HepG2 (cell line): ENCODE measurements around the gene DUSP7. TPM values are rescaled to one million over a fixed set of nuclear protein-coding genes. Genes with fewer than 3 reads are reported as not detected.

ENCODE experiments used
- ATAC-seq: fragments of 200-7000 bp; cut with Tn5 transposase; 3 replicates; pipeline ENCODE4 v1.9.1; 2020; ENCODE audit warnings: mild to moderate bottlenecking, moderate library complexity
- BruUV-seq: library from RNA; stranded (reverse); fragments of 400-500 nt; replicated peaks from 2 replicates; lab custom pipeline; 2021; lab: Mats Ljungman, UMichigan
- CTCF ChIA-PET: fragments of 300-600 bp; formaldehyde crosslinking; extraction: SDS; loops from one replicate; lab custom pipeline; 2021; ENCODE audit warnings: low total read pairs, inconsistent platforms, low intra/inter-chr PET ratio; lab: Yijun Ruan, JAX
- POLR2A ChIA-PET: fragments of 350-600 bp; sonication (Branson Sonifier 250); formaldehyde crosslinking; loops from one replicate; lab custom pipeline; 2020; ENCODE audit warnings: antibody characterized with exemption, inconsistent platforms; lab: Yijun Ruan, JAX
- DNase-seq: peaks from one replicate; pipeline ENCODE4 v3.0.0-alpha.2; 2015; ENCODE audit warnings: low spot score
- FAIRE-seq: peaks from 3 replicates; lab custom pipeline; 2011; peaks lifted over from hg19 to GRCh38; lab: Jason Lieb, UNC
- H2AFZ ChIP-seq: one replicate; pipeline ENCODE4 v1.6.1; 2011; ENCODE audit warnings: low read length, inconsistent platforms
- H3K27ac ChIP-seq: fragments of 300-600 bp; 3 replicates; pipeline ENCODE4 v1.8.0; 2011; ENCODE audit warnings: mixed run types, mild to moderate bottlenecking, mixed read lengths, low read length, inconsistent platforms; ENCODE audit not compliant: insufficient read depth; ENCODE audit errors: extremely low read length
- H3K27me3 ChIP-seq, 2 experiments: fragments of 200-600 bp in 1 of 2; 2 replicates in 1 of 2; 3 replicates in 1 of 2; pipeline versions ENCODE4 v1.6.0 to v1.8.0; 2011; ENCODE audit warnings: low read length in 2 of 2, mild to moderate bottlenecking in 2 of 2, moderate library complexity in 2 of 2, inconsistent platforms in 1 of 2; ENCODE audit not compliant: insufficient read depth in 2 of 2, control insufficient read depth in 1 of 2
- H3K36me3 ChIP-seq, 2 experiments: fragments of 200-600 bp in 1 of 2; replicated peaks in 1 of 2; 2 replicates in 1 of 2; 3 replicates in 1 of 2; pipeline versions ENCODE4 v1.5.1 to v1.8.0; 2011; ENCODE audit warnings: low read length in 2 of 2, inconsistent platforms in 1 of 2; ENCODE audit not compliant: insufficient read depth in 2 of 2, control insufficient read depth in 1 of 2
- H3K4me1 ChIP-seq: 2 replicates; pipeline ENCODE4 v1.5.1; 2012; ENCODE audit warnings: low read length, inconsistent platforms; ENCODE audit not compliant: insufficient read depth
- H3K4me2 ChIP-seq: 2 replicates; pipeline ENCODE4 v1.6.0; 2011; ENCODE audit warnings: low read depth, low read length, inconsistent platforms
- H3K4me3 ChIP-seq, 3 experiments: fragments of 200-600 bp in 1 of 3; sonication (generic), shearing (Covaris generic) in 1 of 3; replicated peaks in 1 of 3; 2 replicates each; pipeline ENCODE4 v1.5.1; 2011 to 2016; ENCODE audit warnings: low read length in 3 of 3, inconsistent platforms in 2 of 3, low read depth in 2 of 3, mild to moderate bottlenecking in 2 of 3, control low read depth in 1 of 3, mixed read lengths in 1 of 3; ENCODE audit not compliant: insufficient read depth in 1 of 3
- H3K79me2 ChIP-seq: one replicate; pipeline ENCODE4 v1.6.1; 2011; ENCODE audit warnings: low read length, inconsistent platforms; ENCODE audit not compliant: insufficient read depth
- H3K9ac ChIP-seq: 2 replicates; pipeline ENCODE4 v1.6.0; 2011; ENCODE audit warnings: mild to moderate bottlenecking, low read depth, low read length, inconsistent platforms; ENCODE audit not compliant: insufficient read depth
- H3K9me3 ChIP-seq: 2 replicates; pipeline ENCODE4 v1.5.1; 2012; ENCODE audit warnings: mild to moderate bottlenecking, low read length
- H4K20me1 ChIP-seq: 2 replicates; pipeline ENCODE4 v1.6.0; 2011; ENCODE audit warnings: inconsistent platforms, mild to moderate bottlenecking, low read length, moderate library complexity; ENCODE audit not compliant: insufficient read depth
- AKAP8 ChIP-seq: sonication (generic); formaldehyde crosslinking; IDR thresholded peaks from 2 replicates; pipeline ENCODE4 v1.5.1; 2020; ENCODE audit warnings: mild to moderate bottlenecking, missing genetic modification reagents
- ARHGAP35 ChIP-seq: sonication (generic); formaldehyde crosslinking; IDR thresholded peaks from 2 replicates; pipeline ENCODE4 v1.9.0; 2022; ENCODE audit warnings: mild to moderate bottlenecking, inconsistent platforms, moderate library complexity, missing genetic modification reagents, borderline replicate concordance
- ERF ChIP-seq: IDR thresholded peaks from 2 replicates; pipeline ENCODE4 v1.6.1; 2018; ENCODE audit warnings: missing biosample characterization, missing genetic modification reagents
- GABPB1 ChIP-seq: IDR thresholded peaks from 2 replicates; pipeline ENCODE4 v1.6.1; 2016; ENCODE audit warnings: mild to moderate bottlenecking, missing genetic modification reagents, moderate library complexity, missing compliant biosample characterization
- KLF12 ChIP-seq: sonication (generic); formaldehyde crosslinking; IDR thresholded peaks from 2 replicates; pipeline ENCODE4 v1.4.0; 2020; ENCODE audit warnings: missing genetic modification reagents, borderline replicate concordance
- MTA3 ChIP-seq: sonication (generic); formaldehyde crosslinking; IDR thresholded peaks from 2 replicates; pipeline ENCODE4 v1.4.0; 2020; ENCODE audit warnings: missing genetic modification reagents
- MYNN ChIP-seq: sonication (generic); formaldehyde crosslinking; IDR thresholded peaks from 2 replicates; pipeline ENCODE4 v1.4.0; 2020; ENCODE audit warnings: mild to moderate bottlenecking, low read depth, missing genetic modification reagents
- NR2F1 ChIP-seq, 2 experiments: fragments of 450-650 bp in 1 of 2; formaldehyde crosslinking in 1 of 2; IDR thresholded peaks; 2 replicates each; pipeline versions ENCODE4 v1.5.0 to v1.6.1; 2016 to 2020; ENCODE audit warnings: mild to moderate bottlenecking in 1 of 2, missing compliant biosample characterization in 1 of 2, missing genetic modification reagents in 1 of 2, moderate library complexity in 1 of 2
- ZNF501 ChIP-seq: sonication (generic); formaldehyde crosslinking; IDR thresholded peaks from 2 replicates; pipeline ENCODE4 v1.5.1; 2020; ENCODE audit warnings: mild to moderate bottlenecking, moderate library complexity, missing genetic modification reagents
- ZNF546 ChIP-seq: sonication (generic); formaldehyde crosslinking; conservative IDR thresholded peaks from 2 replicates; pipeline ENCODE4 v1.8.1; 2023; ENCODE audit warnings: mild to moderate bottlenecking, missing genetic modification reagents
- ZNF670 ChIP-seq: sonication (generic); formaldehyde crosslinking; IDR thresholded peaks from 2 replicates; pipeline ENCODE4 v1.8.0; 2022; ENCODE audit warnings: mild to moderate bottlenecking, missing genetic modification reagents, borderline replicate concordance
- ZNF749 ChIP-seq: sonication (generic); formaldehyde crosslinking; IDR thresholded peaks from 2 replicates; pipeline ENCODE4 v1.8.0; 2022; ENCODE audit warnings: mild to moderate bottlenecking, missing genetic modification reagents, moderate library complexity, borderline replicate concordance
- whole genome bisulfite sequencing: methylation state at CpG from one replicate; pipeline ENCODE4 v1.1.6; 2017; ENCODE audit warnings: low lambda C conversion rate; 5-methylcytosine and 5-hydroxymethylcytosine counted together
- in situ Hi-C: cut with HindIII; loops from 2 replicates; pipeline ENCODE4 v1.10.0; 2017; ENCODE audit warnings: low pct_unique_long_range_greater_than_20kb; ENCODE audit not compliant: extremely low pct_ligation_motif_present
- intact Hi-C: fragments of 100-400 bp; cut with micrococcal nuclease; formaldehyde crosslinking; loops from one replicate; pipeline ENCODE4 v1.10.0; 2022; ENCODE audit not compliant: unreplicated experiment
- polyA plus RNA-seq, 8 experiments: library from polyadenylated mRNA; depleted of rRNA in 3 of 8; stranded (reverse) in 7 of 8; unstranded in 1 of 8; fragments of >200 nt; fragmentation: Illumina TruSeq in 4 of 8; extraction: Trizol in 4 of 8; gene quantifications; 2 replicates each; pipeline versions ENCODE4 v1.2.1 to v1.2.3, GENCODE V29; 2011 to 2016; ENCODE audit warnings: low read depth in 4 of 8, missing spikeins in 1 of 8, mixed read lengths in 1 of 8; ENCODE audit not compliant: insufficient read depth in 1 of 8
- total RNA-seq, 5 experiments: library from RNA; depleted of rRNA; stranded (reverse); fragments of >200 nt; fragmentation: Illumina TruSeq; extraction: Trizol; gene quantifications; 2 replicates each; pipeline ENCODE4 v1.2.3, GENCODE V29; 2016; ENCODE audit warnings: low read depth in 1 of 5
- TF ChIP-seq, protein P1 (sequence below): sonication (generic); formaldehyde crosslinking; IDR thresholded peaks from 2 replicates; pipeline ENCODE4 v1.4.0; 2020; ENCODE audit warnings: missing genetic modification reagents
- TF ChIP-seq, protein P2 (sequence below): sonication (generic); formaldehyde crosslinking; IDR thresholded peaks from 2 replicates; pipeline ENCODE4 v1.8.0; 2022; ENCODE audit warnings: missing genetic modification reagents, mild to moderate bottlenecking, borderline replicate concordance

DUSP7 gene
- total and polyA plus RNA-seq, 2 of the 13 experiments (the other 11 are each of a cell fraction or from before 2014, with no cell fraction given), result 6.6 to 8.8 TPM

DNA sequence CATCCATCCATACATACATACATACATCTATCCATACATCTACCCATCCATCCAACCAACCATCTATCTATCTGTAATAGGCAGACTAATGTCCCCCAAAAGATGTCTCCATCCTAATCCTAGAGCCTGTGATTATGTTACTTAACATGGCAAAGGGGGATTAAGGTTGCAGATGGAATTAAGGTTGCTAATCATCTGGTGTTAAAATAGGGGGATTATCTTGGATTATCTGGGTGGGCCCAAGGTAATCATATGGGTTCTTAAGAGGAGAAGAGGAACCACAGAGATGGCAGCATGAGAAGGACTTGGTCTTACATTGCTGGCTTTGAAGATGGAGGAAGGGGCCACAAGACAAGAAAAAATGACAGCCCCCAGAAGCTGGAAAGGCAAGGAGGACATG lies 45.9 kb downstream of the DUSP7 start:
- TF ChIP-seq ZNF670 (CRISPR knock-in tag) (no peak), ERF (no peak), NR2F1 (CRISPR knock-in tag; IDR thresholded peaks at IDR 0.05) (no peak), AKAP8 (CRISPR knock-in tag) (no peak), ZNF546 (no peak), GABPB1 (CRISPR knock-in tag) (no peak), KLF12 (CRISPR knock-in tag) (no peak), MTA3 (CRISPR knock-in tag) (no peak), MYNN (no peak), ARHGAP35 (no peak), ZNF749 (CRISPR knock-in tag) (no peak)
- TF ChIP-seq, all 625 proteins: peak for 0
- H2AFZ ChIP-seq, result no peak overlapping the region
- intact Hi-C loops (no loop called here), in situ Hi-C loops (no loop called here)
- H3K27ac ChIP-seq, result no peak overlapping the region
- H3K36me3 ChIP-seq, result no peaks in the 10 kb centered on the region
- CTCF ChIA-PET, result no interaction called here
- no peaks in the 10 kb centered on the region for H4K20me1 ChIP-seq
- H3K4me3 ChIP-seq, result no peak overlapping the region
- POLR2A ChIA-PET, result no interaction called here
- H3K9ac ChIP-seq, result no peak overlapping the region
- FAIRE-seq (no peak), DNase-seq (no peak), ATAC-seq (no peak)
- no peak overlapping the region for H3K4me2 ChIP-seq
- H3K27me3 ChIP-seq, result peaks cover 4 to 20% of the 10 kb centered on the region in 2 experiments; a peak in 3 of 5 replicates
- no peaks in the 10 kb centered on the region for H3K9me3 ChIP-seq
- no TSS peak for BruUV-seq
- no peaks in the 10 kb centered on the region for H3K79me2 ChIP-seq
- H3K4me1 ChIP-seq, result peaks cover 38% of the 10 kb centered on the region

- in situ Hi-C loops, result no loop called here
- no TSS peak for BruUV-seq
- POLR2A ChIA-PET, result no interaction called here
- no peak for TF ChIP-seq ZNF501 (CRISPR knock-in tag)
- TF ChIP-seq, protein P1, sequence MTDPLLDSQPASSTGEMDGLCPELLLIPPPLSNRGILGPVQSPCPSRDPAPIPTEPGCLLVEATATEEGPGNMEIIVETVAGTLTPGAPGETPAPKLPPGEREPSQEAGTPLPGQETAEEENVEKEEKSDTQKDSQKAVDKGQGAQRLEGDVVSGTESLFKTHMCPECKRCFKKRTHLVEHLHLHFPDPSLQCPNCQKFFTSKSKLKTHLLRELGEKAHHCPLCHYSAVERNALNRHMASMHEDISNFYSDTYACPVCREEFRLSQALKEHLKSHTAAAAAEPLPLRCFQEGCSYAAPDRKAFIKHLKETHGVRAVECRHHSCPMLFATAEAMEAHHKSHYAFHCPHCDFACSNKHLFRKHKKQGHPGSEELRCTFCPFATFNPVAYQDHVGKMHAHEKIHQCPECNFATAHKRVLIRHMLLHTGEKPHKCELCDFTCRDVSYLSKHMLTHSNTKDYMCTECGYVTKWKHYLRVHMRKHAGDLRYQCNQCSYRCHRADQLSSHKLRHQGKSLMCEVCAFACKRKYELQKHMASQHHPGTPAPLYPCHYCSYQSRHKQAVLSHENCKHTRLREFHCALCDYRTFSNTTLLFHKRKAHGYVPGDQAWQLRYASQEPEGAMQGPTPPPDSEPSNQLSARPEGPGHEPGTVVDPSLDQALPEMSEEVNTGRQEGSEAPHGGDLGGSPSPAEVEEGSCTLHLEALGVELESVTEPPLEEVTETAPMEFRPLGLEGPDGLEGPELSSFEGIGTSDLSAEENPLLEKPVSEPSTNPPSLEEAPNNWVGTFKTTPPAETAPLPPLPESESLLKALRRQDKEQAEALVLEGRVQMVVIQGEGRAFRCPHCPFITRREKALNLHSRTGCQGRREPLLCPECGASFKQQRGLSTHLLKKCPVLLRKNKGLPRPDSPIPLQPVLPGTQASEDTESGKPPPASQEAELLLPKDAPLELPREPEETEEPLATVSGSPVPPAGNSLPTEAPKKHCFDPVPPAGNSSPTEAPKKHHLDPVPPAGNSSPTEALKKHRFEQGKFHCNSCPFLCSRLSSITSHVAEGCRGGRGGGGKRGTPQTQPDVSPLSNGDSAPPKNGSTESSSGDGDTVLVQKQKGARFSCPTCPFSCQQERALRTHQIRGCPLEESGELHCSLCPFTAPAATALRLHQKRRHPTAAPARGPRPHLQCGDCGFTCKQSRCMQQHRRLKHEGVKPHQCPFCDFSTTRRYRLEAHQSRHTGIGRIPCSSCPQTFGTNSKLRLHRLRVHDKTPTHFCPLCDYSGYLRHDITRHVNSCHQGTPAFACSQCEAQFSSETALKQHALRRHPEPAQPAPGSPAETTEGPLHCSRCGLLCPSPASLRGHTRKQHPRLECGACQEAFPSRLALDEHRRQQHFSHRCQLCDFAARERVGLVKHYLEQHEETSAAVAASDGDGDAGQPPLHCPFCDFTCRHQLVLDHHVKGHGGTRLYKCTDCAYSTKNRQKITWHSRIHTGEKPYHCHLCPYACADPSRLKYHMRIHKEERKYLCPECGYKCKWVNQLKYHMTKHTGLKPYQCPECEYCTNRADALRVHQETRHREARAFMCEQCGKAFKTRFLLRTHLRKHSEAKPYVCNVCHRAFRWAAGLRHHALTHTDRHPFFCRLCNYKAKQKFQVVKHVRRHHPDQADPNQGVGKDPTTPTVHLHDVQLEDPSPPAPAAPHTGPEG (CRISPR knock-in tag), result no peak
- TF ChIP-seq, protein P2, sequence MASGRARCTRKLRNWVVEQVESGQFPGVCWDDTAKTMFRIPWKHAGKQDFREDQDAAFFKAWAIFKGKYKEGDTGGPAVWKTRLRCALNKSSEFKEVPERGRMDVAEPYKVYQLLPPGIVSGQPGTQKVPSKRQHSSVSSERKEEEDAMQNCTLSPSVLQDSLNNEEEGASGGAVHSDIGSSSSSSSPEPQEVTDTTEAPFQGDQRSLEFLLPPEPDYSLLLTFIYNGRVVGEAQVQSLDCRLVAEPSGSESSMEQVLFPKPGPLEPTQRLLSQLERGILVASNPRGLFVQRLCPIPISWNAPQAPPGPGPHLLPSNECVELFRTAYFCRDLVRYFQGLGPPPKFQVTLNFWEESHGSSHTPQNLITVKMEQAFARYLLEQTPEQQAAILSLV, result no peak
Measured at GRCh38 chr3:52007291-52007690, 49.1 kb downstream of the DUSP7 start.

More at GRCh38 chr3:52007291-52007690, 49.1 kb downstream of the DUSP7 start:
- Histone ChIP-seq H3K4me1 (peaks cover 25% of the 10 kb centered on the region), H3K9me3 (no peaks in the 10 kb centered on the region), H2AFZ (no peak overlapping the region), H3K27me3 (peaks cover 2 to 40% of the 10 kb centered on the region in 2 experiments; a peak in 4 of 5 replicates), H3K4me3 (no peak overlapping the region), H3K27ac (no peak overlapping the region), H4K20me1 (no peaks in the 10 kb centered on the region), H3K9ac (no peak overlapping the region), H3K36me3 (no peaks in the 10 kb centered on the region), H3K4me2 (no peak overlapping the region), H3K79me2 (no peaks in the 10 kb centered on the region)
- DNase-seq (no peak), FAIRE-seq (no peak), ATAC-seq (no peak)
- CTCF ChIA-PET, result no interaction called here
- intact Hi-C loops, result no loop called here
- WGBS, result 16% methylated on average over 4 of the region's 4 CpGs
